Keratinocyte (primary cell): ENCODE measurements around the gene ANKRD44.

Source experiments
- EZH2 ChIP-seq: IDR thresholded peaks from one replicate; pipeline ENCODE4 v1.6.1; 2012; ENCODE audit warnings: inconsistent platforms, mild to moderate bottlenecking, low read length, moderate library complexity
- TF ChIP-seq, protein P1 (sequence below), 3 experiments: IDR thresholded peaks in 1 of 3; conservative IDR thresholded peaks in 1 of 3; optimal IDR thresholded peaks in 1 of 3; 2 replicates in 2 of 3; 3 replicates in 1 of 3; pipeline versions ENCODE3 to v1.5.1; 2011; ENCODE audit warnings: low read length in 3 of 3, mild to moderate bottlenecking in 3 of 3, moderate library complexity in 2 of 3, control low read depth in 1 of 3, inconsistent platforms in 1 of 3; ENCODE audit not compliant: insufficient read depth in 2 of 3; ENCODE audit errors: extremely low read depth in 1 of 3

DNA sequence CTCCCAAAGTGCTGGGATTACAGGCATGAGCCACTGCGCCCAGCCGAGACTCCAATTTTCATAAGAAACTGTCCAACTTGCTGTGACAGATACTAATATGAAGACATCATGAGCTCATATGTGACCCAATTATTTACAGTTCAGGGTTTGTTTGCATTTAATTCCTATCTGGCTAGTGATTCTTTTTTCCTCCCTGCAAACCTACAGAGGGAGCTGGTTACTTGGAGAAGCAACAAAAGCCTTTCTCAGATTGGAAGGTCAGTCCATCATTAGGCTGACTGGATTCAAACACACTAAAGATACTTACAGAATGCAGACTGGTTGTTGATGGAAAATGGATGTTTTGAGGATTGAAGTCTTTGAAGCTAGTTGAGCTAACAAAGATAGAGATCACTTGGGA lies 176.4 kb downstream of the ANKRD44 start:
- TF ChIP-seq, protein P1, sequence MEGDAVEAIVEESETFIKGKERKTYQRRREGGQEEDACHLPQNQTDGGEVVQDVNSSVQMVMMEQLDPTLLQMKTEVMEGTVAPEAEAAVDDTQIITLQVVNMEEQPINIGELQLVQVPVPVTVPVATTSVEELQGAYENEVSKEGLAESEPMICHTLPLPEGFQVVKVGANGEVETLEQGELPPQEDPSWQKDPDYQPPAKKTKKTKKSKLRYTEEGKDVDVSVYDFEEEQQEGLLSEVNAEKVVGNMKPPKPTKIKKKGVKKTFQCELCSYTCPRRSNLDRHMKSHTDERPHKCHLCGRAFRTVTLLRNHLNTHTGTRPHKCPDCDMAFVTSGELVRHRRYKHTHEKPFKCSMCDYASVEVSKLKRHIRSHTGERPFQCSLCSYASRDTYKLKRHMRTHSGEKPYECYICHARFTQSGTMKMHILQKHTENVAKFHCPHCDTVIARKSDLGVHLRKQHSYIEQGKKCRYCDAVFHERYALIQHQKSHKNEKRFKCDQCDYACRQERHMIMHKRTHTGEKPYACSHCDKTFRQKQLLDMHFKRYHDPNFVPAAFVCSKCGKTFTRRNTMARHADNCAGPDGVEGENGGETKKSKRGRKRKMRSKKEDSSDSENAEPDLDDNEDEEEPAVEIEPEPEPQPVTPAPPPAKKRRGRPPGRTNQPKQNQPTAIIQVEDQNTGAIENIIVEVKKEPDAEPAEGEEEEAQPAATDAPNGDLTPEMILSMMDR (optimal IDR thresholded peaks at IDR 0.05 in 1 of 3, IDR thresholded peaks at IDR 0.05 in 1 of 3, conservative IDR thresholded peaks at IDR 0.05 in 1 of 3; ENCODE audit: extremely low read depth in 1 of 3, insufficient read depth in 2 of 3, low read length in 3 of 3), result no peak
- no peak for TF ChIP-seq EZH2
